GM08714 (cell line): ENCODE measurements around the gene SLC22A16.

Experiments
- H3K4me3 ChIP-seq: fragments of 200-500 bp; sonication (Bioruptor generic); 2 replicates; pipeline ENCODE4 v1.5.1; 2014; ENCODE audit warnings: mild to moderate bottlenecking, low read length, inconsistent platforms
- ZNF274 ChIP-seq: IDR thresholded peaks from 2 replicates; pipeline ENCODE4 v1.6.1; 2012; ENCODE audit warnings: mild to moderate bottlenecking, low read depth, low read length

SLC22A16 gene

DNA sequence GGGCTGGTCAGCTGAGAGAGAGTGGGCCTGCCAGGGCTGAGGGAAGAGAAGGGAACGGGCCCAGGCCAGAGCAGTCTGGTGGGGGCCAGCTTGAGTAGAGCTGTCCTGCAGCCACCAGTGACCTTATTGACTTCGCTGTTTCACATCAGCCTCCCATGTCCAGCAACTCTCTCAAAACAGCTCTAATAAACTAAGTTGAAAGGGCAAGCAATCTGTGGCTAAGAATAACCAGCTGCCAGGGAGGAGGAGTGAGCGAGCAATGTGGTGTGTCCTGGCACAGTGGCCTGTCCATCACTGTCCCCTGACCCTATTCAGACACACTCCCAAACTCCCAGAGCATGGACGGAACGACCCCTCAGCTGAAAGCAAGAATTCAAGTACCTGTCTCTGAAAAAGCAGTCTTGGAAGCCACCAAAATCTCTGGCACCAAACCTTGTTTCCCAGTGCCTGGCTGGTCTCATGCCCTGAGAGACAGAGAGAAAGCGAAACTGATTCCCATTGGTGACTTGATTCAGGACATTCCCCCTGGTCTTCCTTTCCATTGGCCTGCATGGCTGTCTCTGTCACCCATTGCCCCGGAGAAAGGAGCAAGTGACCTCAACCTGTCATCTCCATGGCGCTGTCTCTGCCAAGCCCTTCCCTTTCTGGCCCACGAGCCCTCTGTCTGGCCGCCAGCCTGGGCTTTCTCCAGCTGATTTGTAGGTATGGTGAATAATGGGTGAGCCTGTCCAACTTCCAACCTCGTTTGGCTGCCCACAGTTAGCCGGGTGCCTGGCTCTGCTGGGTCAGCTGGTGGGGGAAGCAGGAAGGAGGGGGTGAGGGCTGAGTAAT, 61.1 kb downstream of the SLC22A16 start, which contains the start of gene DDO:
Gene DDO (minus strand): TSS at position 490 of the 831 bp plus-strand sequence. CDS start 2,113 bp downstream, outside the sequence.
- H3K4me3 ChIP-seq = no peak within 1 kb of the TSS
- TF ChIP-seq ZNF274 = no peak

DNA sequence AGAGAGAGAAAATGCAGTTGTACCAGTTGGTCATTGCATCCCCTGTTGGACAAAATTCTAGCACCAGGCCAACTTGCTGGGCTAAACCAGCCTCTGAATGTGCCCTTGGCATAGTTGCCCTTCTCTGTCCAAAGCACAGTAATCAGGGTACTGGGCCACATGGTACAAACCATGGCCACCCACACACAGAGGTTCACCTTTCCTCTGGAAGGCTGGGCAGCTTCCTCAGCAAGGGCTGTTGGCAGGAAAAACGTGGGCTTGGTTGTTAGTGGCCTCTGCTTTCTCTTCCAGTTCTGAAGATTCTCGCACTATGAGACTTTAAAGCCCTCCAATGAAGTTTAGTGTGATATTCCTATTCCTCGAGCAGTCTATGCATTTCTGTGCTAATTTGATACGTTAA, 61.7 kb downstream of the SLC22A16 start:
- H3K4me3 ChIP-seq = no peak overlapping the region
- TF ChIP-seq ZNF274 = no peak

DNA sequence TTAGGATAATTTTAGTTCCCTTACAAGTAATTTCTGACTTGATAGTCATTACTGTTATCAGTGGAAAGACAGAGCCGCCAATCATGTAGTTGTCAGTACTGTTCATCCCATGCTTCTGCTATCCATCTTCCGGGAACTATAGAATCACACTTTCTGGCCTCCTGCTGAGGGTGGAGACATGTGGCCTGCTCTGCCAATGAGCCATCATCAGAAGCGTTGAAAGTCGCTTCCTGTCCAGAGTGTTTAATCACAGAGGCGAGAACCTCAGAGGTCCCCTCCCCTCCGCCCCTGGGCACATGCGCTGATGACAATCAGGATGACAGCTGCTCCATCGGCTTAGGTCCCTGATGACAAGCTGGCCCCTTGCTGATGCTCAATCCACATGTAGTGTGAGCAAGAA, 64.1 kb downstream of the SLC22A16 start:
- no peak for TF ChIP-seq ZNF274
- H3K4me3 ChIP-seq = no peak overlapping the region

DNA sequence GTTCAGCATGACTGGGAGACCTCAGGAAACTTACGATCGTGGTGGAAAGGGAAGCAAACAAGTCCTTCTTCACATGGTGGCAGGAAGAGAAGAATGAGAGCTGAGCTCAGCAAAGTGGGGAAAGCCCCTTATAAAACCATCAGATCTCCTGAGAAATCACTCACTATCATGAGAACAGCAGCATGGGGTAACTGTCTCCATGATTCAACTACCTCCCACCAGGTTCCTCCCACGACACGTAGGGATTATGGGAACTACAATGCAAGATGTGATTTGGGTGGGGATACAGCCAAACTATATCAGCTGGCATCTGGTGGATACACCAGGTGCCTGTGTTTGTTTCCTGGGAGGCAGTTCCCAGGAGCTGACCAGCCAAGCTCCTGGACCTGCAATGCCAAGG, 65.9 kb downstream of the SLC22A16 start:
- TF ChIP-seq ZNF274 = no peak
- H3K4me3 ChIP-seq = no peak overlapping the region

DNA sequence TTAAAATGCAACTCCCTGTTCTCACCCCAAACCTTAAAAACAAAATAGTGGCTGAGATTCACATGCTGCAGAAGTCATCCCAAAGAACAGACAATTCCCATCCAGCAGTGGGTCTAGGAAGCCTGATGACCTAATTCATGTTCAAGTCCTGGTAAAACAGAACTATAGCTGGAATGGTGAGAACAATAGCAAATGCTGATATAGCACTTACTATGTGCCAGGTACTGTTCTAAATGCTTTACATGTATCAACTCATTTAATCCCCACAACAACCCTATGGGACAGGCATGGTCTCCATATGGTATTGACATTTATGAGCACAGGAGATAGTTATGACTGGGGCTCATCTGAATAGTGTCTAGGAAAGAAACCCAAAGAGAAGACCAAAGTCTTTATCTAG, 66.6 kb downstream of the SLC22A16 start:
- H3K4me3 ChIP-seq = no peak overlapping the region
- TF ChIP-seq ZNF274 = no peak

DNA sequence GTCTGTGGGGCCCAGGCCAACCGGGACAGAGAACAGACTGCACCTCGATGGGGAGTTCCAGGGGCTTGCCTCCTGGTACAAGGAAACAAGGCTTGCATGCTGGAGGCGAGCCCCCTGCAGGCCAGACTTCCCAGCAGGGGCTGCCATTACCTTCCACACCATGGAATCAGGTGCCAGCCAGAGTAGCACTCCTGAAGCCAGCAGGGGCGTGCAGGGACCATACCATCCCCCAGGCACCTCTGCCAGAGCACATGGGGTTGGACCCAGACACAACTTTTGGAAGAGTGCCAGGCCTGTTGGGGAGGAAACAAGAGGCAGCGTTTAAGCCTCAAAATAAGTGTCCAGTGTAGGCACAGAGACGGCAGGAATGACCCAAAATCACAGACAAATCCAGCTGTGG, 67.5 kb downstream of the SLC22A16 start:
- TF ChIP-seq ZNF274 = no peak

DNA sequence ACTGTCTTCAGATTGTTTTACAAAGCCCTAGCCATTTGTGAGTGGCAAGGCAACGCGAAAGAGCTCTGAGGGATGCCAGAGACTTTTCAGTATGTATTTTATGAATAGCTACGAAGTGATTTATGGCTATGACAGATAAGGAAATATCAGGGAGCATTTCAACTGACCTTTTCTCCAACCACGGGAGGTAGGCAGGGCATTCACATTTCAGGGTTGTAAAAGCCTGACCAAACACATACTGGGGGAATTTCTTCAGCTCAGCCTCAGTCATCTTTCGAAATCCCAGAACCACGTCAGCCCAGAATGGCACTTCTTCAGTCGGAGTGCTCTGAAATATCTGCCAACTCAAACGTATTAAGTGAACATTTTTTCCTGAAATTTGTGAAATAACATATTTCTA, 71.8 kb downstream of the SLC22A16 start:
- no peak for TF ChIP-seq ZNF274
- no peak overlapping the region for H3K4me3 ChIP-seq

More for the DNA sequence above, 67.5 kb downstream of the SLC22A16 start:
- no peak overlapping the region for H3K4me3 ChIP-seq

DNA sequence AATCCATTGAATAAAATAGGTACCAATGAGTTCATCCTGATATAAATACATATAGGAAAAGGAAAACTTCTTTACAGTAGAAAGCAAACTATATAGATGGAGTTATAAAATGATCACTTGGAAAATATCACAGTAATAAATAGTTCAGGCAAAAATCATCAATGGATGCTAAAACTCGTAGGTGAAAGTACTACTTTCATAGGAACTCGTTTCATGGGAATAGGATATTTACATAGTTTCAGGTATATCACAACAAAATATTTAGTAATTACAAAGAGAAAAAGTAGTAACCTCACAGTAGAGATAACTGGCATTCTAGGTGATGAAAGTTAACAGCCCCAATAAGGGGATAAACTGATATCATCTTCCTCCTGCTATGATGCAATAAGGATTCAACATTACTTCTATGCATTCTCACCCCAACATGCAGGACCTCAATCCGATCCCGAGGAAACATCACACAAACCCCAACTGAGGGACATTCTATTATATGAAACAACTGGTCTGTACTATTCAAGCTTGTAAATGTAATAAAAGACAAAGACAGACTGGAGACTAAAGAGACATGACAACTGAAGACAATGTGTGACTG, 74.7 kb downstream of the SLC22A16 start:
- no peak overlapping the region for H3K4me3 ChIP-seq
- no peak for TF ChIP-seq ZNF274

DNA sequence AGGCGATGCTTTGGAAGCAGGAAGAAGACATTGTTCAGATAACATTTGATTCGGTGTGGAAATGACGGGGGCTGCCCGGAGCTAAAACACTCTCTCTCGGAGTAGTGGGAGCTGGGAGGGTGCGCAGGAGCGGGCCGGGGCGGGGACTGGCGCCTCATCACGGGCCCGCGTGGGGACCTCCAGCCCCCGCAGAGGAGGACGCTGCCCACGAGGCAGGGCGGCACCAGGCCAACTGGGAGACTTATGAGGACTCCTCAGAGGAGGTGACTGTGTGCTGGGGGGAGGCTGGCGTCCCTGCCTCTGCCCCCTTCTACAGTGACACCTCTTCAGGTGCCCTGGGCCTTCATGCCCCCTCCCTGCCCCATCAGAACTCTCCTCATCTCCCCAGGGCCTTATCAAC, 76.2 kb downstream of the SLC22A16 start:
- TF ChIP-seq ZNF274 = no peak
- no peak overlapping the region for H3K4me3 ChIP-seq

DNA sequence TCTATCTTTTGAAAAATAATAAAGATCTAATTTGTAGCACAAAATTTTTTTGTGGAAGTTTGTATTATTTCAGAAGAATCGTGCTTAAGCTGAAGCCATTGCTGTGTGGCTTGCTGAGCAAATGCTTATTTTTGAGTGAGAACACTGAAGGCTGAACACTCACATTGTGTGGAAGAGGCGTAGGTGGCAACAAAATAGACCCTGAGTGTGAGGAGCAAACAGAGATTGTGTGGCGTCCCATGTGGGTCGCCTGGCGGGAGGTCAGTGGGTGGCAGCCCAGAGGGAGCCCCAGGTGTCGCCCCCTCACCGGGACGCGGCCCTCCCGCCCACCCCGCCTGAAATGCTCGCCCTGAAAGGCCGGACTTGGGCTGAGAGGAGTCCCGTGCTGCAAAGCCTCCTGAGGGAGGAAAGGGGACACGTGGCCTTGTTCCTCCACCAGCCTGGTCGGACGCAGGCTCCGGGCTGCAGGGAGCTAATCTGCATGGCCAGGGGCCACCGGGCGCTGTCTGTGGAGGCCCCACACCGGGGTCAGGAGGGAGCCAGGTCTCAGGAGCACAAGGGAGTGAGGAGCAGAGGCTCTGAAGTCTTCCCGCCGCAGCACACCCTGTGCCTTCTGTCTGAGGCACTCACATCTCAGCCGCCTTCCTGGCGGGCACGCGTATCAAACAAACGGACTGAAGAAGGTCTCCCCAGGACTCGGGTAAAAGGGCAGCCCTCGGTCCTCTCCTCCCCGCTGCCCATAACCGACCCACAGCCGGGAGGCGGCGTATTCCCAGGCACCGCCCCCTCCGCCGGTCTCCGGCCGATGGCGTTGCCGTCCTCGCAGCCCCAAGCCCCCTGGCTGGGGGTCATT, 77.0 kb downstream of the SLC22A16 start:
- no peak for TF ChIP-seq ZNF274
- H3K4me3 ChIP-seq = no peak overlapping the region

DNA sequence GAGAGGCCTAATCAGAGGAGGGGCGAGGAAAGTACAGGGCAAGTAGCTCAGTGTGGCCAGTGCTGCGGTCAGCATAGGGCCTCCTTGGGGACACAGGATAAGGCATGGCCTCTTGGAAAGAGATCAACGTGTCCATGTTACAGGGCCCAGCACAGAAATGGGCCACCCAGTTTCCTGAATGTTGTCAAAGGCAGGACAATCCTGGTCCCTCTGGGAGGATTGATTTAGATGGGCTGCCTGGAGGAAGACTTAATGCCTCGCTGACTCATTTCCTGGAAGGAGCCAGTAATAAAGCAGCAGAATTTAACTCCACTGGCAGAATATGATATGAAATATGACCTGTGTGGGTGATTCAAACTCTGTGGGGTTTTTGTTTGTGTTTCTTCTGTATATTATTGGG, 77.6 kb downstream of the SLC22A16 start:
- H3K4me3 ChIP-seq = no peak overlapping the region
- TF ChIP-seq ZNF274 = no peak

DNA sequence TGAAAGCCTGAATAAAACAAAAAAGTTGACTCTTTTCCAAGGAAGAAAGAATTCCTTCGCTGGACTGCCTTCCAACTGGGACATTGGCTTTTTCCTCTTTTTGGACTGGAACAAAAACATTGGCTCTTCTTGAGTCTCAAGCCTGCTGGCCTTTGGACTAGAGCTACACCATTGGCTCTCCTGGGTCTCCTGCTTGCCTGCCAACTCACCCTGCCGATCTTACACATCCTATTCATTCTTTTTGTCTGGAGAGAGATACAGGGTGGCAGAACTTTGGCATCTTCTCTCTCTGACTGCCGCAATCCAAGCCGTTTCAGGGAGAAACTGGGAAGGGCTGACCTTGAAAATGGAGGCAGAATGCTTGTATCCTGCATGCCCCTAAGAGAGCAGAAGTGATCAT, 81.2 kb downstream of the SLC22A16 start:
- TF ChIP-seq ZNF274 = no peak
- H3K4me3 ChIP-seq = no peak overlapping the region

DNA sequence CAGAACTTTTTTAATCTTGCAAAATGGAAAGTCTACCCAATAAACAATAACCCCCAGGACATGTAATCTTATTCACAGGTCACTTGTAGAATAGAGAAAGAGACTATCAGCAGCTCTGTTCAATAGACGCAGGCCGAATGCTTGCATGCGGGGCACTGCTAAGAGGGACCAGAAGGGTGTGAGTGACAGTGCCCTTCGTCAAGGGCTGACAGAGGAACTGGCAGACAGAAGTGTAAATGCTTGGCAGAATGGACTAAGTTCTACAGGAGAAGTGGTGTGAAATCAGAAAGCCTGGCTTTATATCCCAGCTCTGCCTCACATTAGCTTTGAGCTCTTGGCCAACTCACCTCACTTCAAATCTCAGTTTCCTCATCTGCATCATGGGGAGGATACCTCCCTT, 82.0 kb downstream of the SLC22A16 start:
- TF ChIP-seq ZNF274 = no peak

DNA sequence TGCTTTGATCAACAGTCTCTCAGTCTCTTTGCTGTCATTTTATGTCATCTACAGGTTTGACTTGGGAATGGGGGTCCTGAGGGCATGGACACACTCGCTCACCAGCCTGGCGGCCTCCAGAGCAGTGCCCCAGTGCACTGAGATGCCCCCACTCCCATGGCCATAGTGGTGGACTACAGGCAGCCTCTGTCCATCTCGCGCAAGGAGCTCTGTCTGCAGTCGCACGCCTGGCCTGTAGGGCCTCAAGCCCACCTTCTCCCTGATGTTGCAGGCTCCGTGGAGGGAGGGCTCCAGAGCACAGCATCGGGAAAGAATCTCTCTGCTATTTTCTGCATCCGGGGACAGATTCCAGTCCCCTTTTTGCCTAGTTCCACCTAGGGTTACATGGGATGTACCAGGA, 83.7 kb downstream of the SLC22A16 start:
- no peak overlapping the region for H3K4me3 ChIP-seq
- TF ChIP-seq ZNF274 = no peak

More for the DNA sequence above, 82.0 kb downstream of the SLC22A16 start:
- H3K4me3 ChIP-seq = no peak overlapping the region

DNA sequence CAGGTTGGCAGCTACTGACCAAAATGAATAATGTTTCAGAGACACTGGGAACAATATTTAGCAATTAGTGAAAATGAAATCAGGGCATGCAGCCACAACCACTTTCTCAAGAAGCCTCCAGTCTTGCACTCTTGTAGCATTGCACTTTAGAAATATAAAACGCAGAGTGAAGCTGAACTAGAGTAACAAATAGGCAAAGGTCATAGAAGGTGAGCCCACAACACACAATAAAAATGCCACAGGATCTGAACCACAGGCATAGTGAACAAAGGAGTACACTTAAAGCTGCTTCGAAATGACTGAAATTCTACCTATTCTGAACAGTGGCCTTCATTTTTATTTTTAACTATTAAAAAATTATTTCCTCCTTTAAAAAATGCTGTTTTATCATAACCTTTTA, 86.0 kb downstream of the SLC22A16 start:
- H3K4me3 ChIP-seq = no peak overlapping the region
- no peak for TF ChIP-seq ZNF274
